GM19395 (cell line): Measurements from ENCODE around the gene TUBA8.
"Not testable (repeated sequence)": the region's sequence is repeated elsewhere in the genome, so short reads cannot be mapped to it uniquely, and the experiment has no call there.

Source experiments
- ATAC-seq: cut with Tn5 transposase; IDR thresholded peaks from one replicate; pipeline ENCODE4 v1.9.1; 2021; ENCODE audit warnings: mild to moderate bottlenecking, moderate library complexity; ENCODE audit not compliant: unreplicated experiment

TUBA8 gene

GRCh38 chr22:18104566-18104965, 6.0 kb upstream of the TUBA8 start:
- ATAC-seq, result no peak

GRCh38 chr22:18105981-18106380, 4.6 kb upstream of the TUBA8 start:
- ATAC-seq, result not testable (repeated sequence)

GRCh38 chr22:18106550-18107341, 3.9 kb upstream of the TUBA8 start:
- ATAC-seq, result not testable (repeated sequence)

- no peak for ATAC-seq
Observed at GRCh38 chr22:18108187-18108586, 2.4 kb upstream of the TUBA8 start.

GRCh38 chr22:18109410-18110193, 1.0 kb upstream of the TUBA8 start:
- ATAC-seq, result no peak

- no peak for ATAC-seq
Observed at GRCh38 chr22:18110954-18111758, 547 bp downstream of the TUBA8 start.

- ATAC-seq, result no peak
Observed at GRCh38 chr22:18111759-18112330, 1.2 kb downstream of the TUBA8 start.

- ATAC-seq, result no peak
Observed at GRCh38 chr22:18112440-18112839, 1.8 kb downstream of the TUBA8 start.

GRCh38 chr22:18113680-18114394, 3.2 kb downstream of the TUBA8 start:
- no peak for ATAC-seq

GRCh38 chr22:18114495-18114894, 3.9 kb downstream of the TUBA8 start:
- no peak for ATAC-seq

GRCh38 chr22:18114976-18115652, 4.5 kb downstream of the TUBA8 start:
- ATAC-seq, result no peak

- no peak for ATAC-seq
Observed at GRCh38 chr22:18115906-18116371, 5.3 kb downstream of the TUBA8 start.

GRCh38 chr22:18116634-18117033, 6.0 kb downstream of the TUBA8 start:
- ATAC-seq, result no peak

- no peak for ATAC-seq
Observed at GRCh38 chr22:18118345-18118915, 7.8 kb downstream of the TUBA8 start.

GRCh38 chr22:18119409-18120110, 9.0 kb downstream of the TUBA8 start:
- ATAC-seq, result no peak

- ATAC-seq, result no peak
Observed at GRCh38 chr22:18120857-18121256, 10.2 kb downstream of the TUBA8 start.

GRCh38 chr22:18121506-18121905, 10.9 kb downstream of the TUBA8 start:
- no peak for ATAC-seq

GRCh38 chr22:18121954-18122554, 11.4 kb downstream of the TUBA8 start:
- ATAC-seq, result no peak
